T-helper 1 cell treated with Interleukin-12 subunit alpha and Interleukin-12 subunit beta and Interleukin-4 antibody, amounts not matched to agents 30 μg/mL and 1 μg/mL, for 36 hours (primary cell): ENCODE measurements around the gene SMCO2.

Experiments
- H3K27ac Mint-ChIP-seq: one replicate; pipeline ENCODE4 v1.8.0; 2021; ENCODE audit warnings: mild to moderate bottlenecking, mixed read lengths
- H3K27me3 Mint-ChIP-seq: one replicate; pipeline ENCODE4 v1.8.0; 2021; ENCODE audit warnings: low read depth, mixed read lengths
- H3K36me3 Mint-ChIP-seq: one replicate; pipeline ENCODE4 v1.8.0; 2021; ENCODE audit warnings: low read depth, mixed read lengths
- H3K4me1 Mint-ChIP-seq: one replicate; pipeline ENCODE4 v1.8.0; 2021; ENCODE audit warnings: low read depth, mixed read lengths
- H3K4me3 Mint-ChIP-seq: one replicate; pipeline ENCODE4 v1.8.0; 2021; ENCODE audit warnings: mild to moderate bottlenecking, moderate library complexity, mixed read lengths
- H3K9me3 Mint-ChIP-seq: one replicate; pipeline ENCODE4 v1.8.0; 2021; ENCODE audit warnings: mixed read lengths

SMCO2 gene

DNA sequence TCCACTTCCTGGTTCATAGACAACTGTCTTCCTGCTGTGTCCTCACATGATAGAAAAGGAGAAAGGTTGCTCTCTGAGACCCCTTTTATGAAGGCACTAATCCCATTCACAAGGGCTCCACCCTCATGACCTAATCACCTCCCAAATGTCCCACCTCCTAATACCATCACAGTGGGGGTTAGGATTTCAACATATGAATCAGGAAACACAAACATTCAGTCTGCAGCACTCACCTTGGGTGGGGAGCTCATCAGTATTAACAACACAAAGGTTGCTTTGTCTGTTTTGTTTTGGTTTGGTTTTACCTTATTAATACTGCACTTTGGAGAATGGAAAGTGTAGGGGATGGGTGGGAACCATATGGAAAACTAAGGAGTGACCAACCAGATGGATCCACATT is 10.5 kb upstream of the SMCO2 start:
- Mint-ChIP-seq H3K27ac (peak overlapping the region; percentile 84), H3K36me3 (peaks cover 45% of the 10 kb centered on the region), H3K9me3 (peaks cover 29% of the 10 kb centered on the region), H3K27me3 (peaks cover 3% of the 10 kb centered on the region), H3K4me1 (peaks cover 56% of the 10 kb centered on the region), H3K4me3 (peak overlapping the region; percentile 38)

- Mint-ChIP-seq H3K27me3 (peaks cover 3% of the 10 kb centered on the region), H3K36me3 (peaks cover 39% of the 10 kb centered on the region), H3K4me3 (no peak overlapping the region), H3K4me1 (peaks cover 48% of the 10 kb centered on the region), H3K27ac (peak overlapping the region; percentile 84), H3K9me3 (peaks cover 22% of the 10 kb centered on the region)
Observed at GRCh38 chr12:27436768-27437167, 9.8 kb upstream of the SMCO2 start.

GRCh38 chr12:27437839-27438238 is 8.7 kb upstream of the SMCO2 start:
- Mint-ChIP-seq H3K9me3 (peaks cover 19% of the 10 kb centered on the region), H3K36me3 (peaks cover 36% of the 10 kb centered on the region), H3K4me1 (peaks cover 44% of the 10 kb centered on the region), H3K27ac (no peak overlapping the region), H3K27me3 (peaks cover 3% of the 10 kb centered on the region), H3K4me3 (no peak overlapping the region)

DNA sequence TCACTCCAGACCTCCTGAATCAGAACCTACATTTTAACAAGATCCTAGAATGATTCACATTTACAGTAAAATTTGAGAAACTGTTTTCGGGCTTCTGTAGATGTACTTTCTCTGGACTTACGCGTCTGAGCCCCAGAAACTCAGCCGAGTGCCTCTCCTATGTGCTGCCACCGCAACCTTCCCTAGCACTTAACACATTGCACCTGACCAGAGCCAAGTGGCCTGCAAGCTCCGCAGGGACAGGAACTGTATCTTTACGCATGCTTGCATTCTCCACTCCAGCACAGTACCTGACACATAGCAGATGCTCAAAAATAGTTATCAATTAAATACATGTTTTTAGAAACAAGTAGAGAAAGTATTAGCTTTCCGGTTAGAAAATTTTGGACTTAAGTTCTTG is 1.2 kb downstream of the SMCO2 start:
- no peak overlapping the region for H3K27ac Mint-ChIP-seq
- H3K27me3 Mint-ChIP-seq: no peaks in the 10 kb centered on the region
- no peaks in the 10 kb centered on the region for H3K4me1 Mint-ChIP-seq

DNA sequence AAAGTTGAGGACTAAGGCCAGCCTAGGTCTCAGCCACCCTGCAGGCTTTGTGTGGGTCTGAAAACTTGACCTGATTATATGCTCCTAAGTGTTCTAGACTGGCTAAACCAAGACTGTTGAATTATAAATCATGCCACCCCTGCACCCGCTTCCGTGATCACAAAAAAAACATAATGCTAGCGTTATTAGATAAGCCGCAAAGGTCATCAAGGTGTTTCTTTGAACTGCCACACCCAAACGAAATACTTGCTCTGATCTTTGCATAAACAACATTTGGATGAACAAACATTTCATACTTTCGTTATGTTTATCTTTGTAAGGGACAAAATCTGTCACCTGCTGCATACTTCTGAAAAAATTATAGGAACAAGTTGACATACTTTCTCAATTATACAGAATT is 2.5 kb downstream of the SMCO2 start:
- Mint-ChIP-seq H3K27me3 (no peaks in the 10 kb centered on the region), H3K9me3 (peaks cover 20% of the 10 kb centered on the region), H3K36me3 (peaks cover 21% of the 10 kb centered on the region), H3K27ac (no peak overlapping the region), H3K4me1 (no peaks in the 10 kb centered on the region), H3K4me3 (no peak overlapping the region)

More for the DNA sequence above, 1.2 kb downstream of the SMCO2 start:
- Mint-ChIP-seq H3K4me3 (no peak overlapping the region), H3K36me3 (peaks cover 21% of the 10 kb centered on the region), H3K9me3 (peaks cover 20% of the 10 kb centered on the region)

- Mint-ChIP-seq H3K27ac (no peak overlapping the region), H3K4me3 (no peak overlapping the region), H3K36me3 (peaks cover 21% of the 10 kb centered on the region), H3K4me1 (no peaks in the 10 kb centered on the region), H3K27me3 (no peaks in the 10 kb centered on the region), H3K9me3 (peaks cover 12% of the 10 kb centered on the region)
Observed at GRCh38 chr12:27449893-27450534, 3.5 kb downstream of the SMCO2 start.

- Mint-ChIP-seq H3K36me3 (peaks cover 22% of the 10 kb centered on the region), H3K4me3 (no peak overlapping the region), H3K27ac (peak overlapping the region; percentile 12), H3K4me1 (no peaks in the 10 kb centered on the region), H3K9me3 (peaks cover 5% of the 10 kb centered on the region), H3K27me3 (no peaks in the 10 kb centered on the region)
Observed at GRCh38 chr12:27451036-27451825, 4.7 kb downstream of the SMCO2 start.

DNA sequence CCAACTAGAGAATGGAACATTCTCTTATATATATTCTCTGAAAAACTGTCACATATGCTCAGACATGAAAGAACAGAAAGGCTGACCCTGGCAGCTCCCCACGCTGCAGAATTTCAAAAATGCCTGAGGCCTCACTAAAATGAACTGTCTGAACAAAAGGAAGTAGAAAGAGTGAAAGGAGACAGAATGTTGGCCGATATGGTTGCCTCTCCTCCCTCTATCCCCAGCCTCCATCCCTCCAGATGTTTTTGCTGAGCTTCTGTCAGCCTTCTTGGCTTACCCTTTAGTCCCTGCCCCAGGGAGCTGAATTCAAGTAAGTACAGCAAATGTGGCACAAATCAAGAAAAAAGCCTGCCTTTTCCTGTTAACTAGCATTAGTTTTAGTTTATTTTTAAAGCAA is 6.9 kb downstream of the SMCO2 start:
- no peaks in the 10 kb centered on the region for H3K9me3 Mint-ChIP-seq
- no peak overlapping the region for H3K27ac Mint-ChIP-seq
- H3K4me3 Mint-ChIP-seq: no peak overlapping the region
- no peaks in the 10 kb centered on the region for H3K27me3 Mint-ChIP-seq
- H3K36me3 Mint-ChIP-seq: peaks cover 22% of the 10 kb centered on the region
- peaks cover 7% of the 10 kb centered on the region for H3K4me1 Mint-ChIP-seq

GRCh38 chr12:27455589-27455988 is 9.1 kb downstream of the SMCO2 start:
- H3K27me3 Mint-ChIP-seq: no peaks in the 10 kb centered on the region
- H3K4me1 Mint-ChIP-seq: peaks cover 20% of the 10 kb centered on the region
- no peak overlapping the region for H3K27ac Mint-ChIP-seq
- H3K9me3 Mint-ChIP-seq: no peaks in the 10 kb centered on the region
- H3K36me3 Mint-ChIP-seq: peaks cover 22% of the 10 kb centered on the region
- no peak overlapping the region for H3K4me3 Mint-ChIP-seq

GRCh38 chr12:27456618-27457017 is 10.1 kb downstream of the SMCO2 start:
- no peak overlapping the region for H3K4me3 Mint-ChIP-seq

DNA sequence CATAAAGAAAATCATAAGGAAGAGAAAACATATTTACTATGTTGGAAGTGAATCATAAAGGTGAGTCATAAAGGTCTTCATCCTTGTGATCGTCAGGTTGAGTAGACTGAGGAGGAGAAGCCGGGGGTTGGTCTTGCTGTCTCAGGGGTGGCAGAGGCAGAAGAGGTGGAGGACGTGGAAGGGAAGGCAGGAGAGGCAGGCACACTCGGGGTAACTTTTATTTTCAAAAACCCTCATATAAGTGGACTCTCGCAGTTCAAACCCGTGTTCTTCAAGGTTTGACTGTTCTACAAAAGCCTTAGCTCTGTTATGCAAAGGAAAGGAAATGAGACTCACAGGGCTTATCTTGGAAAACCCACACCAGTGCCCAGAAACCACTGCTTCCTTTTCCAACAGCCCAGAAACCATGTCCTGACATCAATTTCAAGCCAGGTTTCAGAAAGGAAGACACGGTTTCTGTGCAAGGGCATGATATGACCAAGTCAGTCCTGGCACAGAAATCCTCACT is 14.0 kb downstream of the SMCO2 start:
- H3K36me3 Mint-ChIP-seq: peaks cover 21% of the 10 kb centered on the region
- peak overlapping the region; percentile 79 for H3K27ac Mint-ChIP-seq
- peaks cover 53% of the 10 kb centered on the region for H3K4me1 Mint-ChIP-seq
- peak overlapping the region; percentile 74 for H3K4me3 Mint-ChIP-seq
- peaks cover 5% of the 10 kb centered on the region for H3K9me3 Mint-ChIP-seq
- H3K27me3 Mint-ChIP-seq: no peaks in the 10 kb centered on the region

More at GRCh38 chr12:27456618-27457017, 10.1 kb downstream of the SMCO2 start:
- H3K9me3 Mint-ChIP-seq: no peaks in the 10 kb centered on the region
- H3K27me3 Mint-ChIP-seq: no peaks in the 10 kb centered on the region
- peaks cover 22% of the 10 kb centered on the region for H3K36me3 Mint-ChIP-seq
- H3K4me1 Mint-ChIP-seq: peaks cover 28% of the 10 kb centered on the region
- no peak overlapping the region for H3K27ac Mint-ChIP-seq

GRCh38 chr12:27462151-27462694 is 15.7 kb downstream of the SMCO2 start:
- Mint-ChIP-seq H3K4me3 (peak overlapping the region; percentile 66), H3K27me3 (no peaks in the 10 kb centered on the region), H3K36me3 (peaks cover 20% of the 10 kb centered on the region), H3K9me3 (peaks cover 5% of the 10 kb centered on the region), H3K27ac (peak overlapping the region; percentile 79), H3K4me1 (peaks cover 59% of the 10 kb centered on the region)

- no peaks in the 10 kb centered on the region for H3K27me3 Mint-ChIP-seq
- peak overlapping the region; percentile 14 for H3K27ac Mint-ChIP-seq
- H3K9me3 Mint-ChIP-seq: peaks cover 5% of the 10 kb centered on the region
- no peak overlapping the region for H3K4me3 Mint-ChIP-seq
- H3K4me1 Mint-ChIP-seq: peaks cover 59% of the 10 kb centered on the region
- H3K36me3 Mint-ChIP-seq: peaks cover 16% of the 10 kb centered on the region
Observed at GRCh38 chr12:27462851-27463250, 16.3 kb downstream of the SMCO2 start.

GRCh38 chr12:27463511-27464219 is 17.1 kb downstream of the SMCO2 start:
- H3K27ac Mint-ChIP-seq: peak overlapping the region; percentile 60
- H3K4me1 Mint-ChIP-seq: peaks cover 66% of the 10 kb centered on the region
- peaks cover 16% of the 10 kb centered on the region for H3K36me3 Mint-ChIP-seq
- no peak overlapping the region for H3K4me3 Mint-ChIP-seq
- H3K9me3 Mint-ChIP-seq: peaks cover 5% of the 10 kb centered on the region
- H3K27me3 Mint-ChIP-seq: no peaks in the 10 kb centered on the region
